Parathyroid adenoma (tissue), 2 donors: Measurements from ENCODE around the gene CAPN14.

Experiments
- H2AFZ ChIP-seq: fragments of 300-600 bp; sonication (generic); one replicate; pipeline ENCODE4 v1.7.0; 2017; ENCODE audit warnings: antibody characterized with exemption, mild to moderate bottlenecking
- H3K27ac ChIP-seq: fragments of 300-600 bp; sonication (generic); one replicate; pipeline ENCODE4 v1.7.0; 2017
- H3K27me3 ChIP-seq: fragments of 300-600 bp; sonication (generic); one replicate; pipeline ENCODE4 v1.7.0; 2017; ENCODE audit warnings: low read length; ENCODE audit not compliant: control insufficient read depth, insufficient read depth
- H3K36me3 ChIP-seq: fragments of 300-600 bp; sonication (generic); one replicate; pipeline ENCODE4 v1.7.0; 2017; ENCODE audit warnings: low read length; ENCODE audit not compliant: control insufficient read depth, insufficient read depth
- H3K4me1 ChIP-seq: fragments of 300-600 bp; sonication (generic); one replicate; pipeline ENCODE4 v1.7.0; 2017; ENCODE audit warnings: control low read depth
- H3K4me2 ChIP-seq: fragments of 300-600 bp; sonication (generic); one replicate; pipeline ENCODE4 v1.7.0; 2017; ENCODE audit warnings: low read length
- H3K4me3 ChIP-seq: fragments of 300-600 bp; sonication (generic); one replicate; pipeline ENCODE4 v1.7.0; 2017; ENCODE audit warnings: low read depth, low read length
- H3K79me2 ChIP-seq: fragments of 300-600 bp; sonication (generic); one replicate; pipeline ENCODE4 v1.7.0; 2017; ENCODE audit warnings: control low read depth
- H3K9ac ChIP-seq: fragments of 300-600 bp; sonication (generic); one replicate; pipeline ENCODE4 v1.7.0; 2017; ENCODE audit warnings: mild to moderate bottlenecking
- H3K9me3 ChIP-seq: fragments of 300-600 bp; sonication (generic); one replicate; pipeline ENCODE4 v1.7.0; 2017; ENCODE audit warnings: low read length; ENCODE audit not compliant: control insufficient read depth
- TF ChIP-seq, protein P1 (sequence below): fragments of 300-600 bp; sonication (generic); IDR thresholded peaks from one replicate; pipeline ENCODE4 v1.7.0; 2017; ENCODE audit warnings: antibody characterized with exemption, mild to moderate bottlenecking
- donor health status: primary hyperparathyroidism.

CAPN14 gene

DNA sequence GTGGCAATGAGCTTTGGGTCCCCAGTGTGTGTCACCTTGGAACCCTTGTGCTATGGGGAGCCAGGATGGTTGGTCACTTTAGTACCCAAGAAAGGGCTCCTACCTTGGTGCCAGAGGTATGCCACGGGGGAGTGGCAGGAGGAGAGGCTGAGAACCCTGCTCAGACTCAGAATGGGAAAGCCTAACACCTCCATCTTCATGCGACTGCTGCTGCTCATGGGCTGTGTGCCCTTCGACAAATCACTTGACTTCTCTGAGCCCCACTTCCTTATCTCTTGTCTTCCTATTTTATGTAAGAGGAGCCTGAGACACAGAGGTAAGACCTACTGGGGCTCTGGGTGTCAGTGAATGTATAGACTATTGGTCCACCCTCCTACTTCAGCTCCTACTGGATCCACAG is 41.8 kb upstream of the CAPN14 start:
- H3K27me3 ChIP-seq, result no peaks in the 10 kb centered on the region
- no peaks in the 10 kb centered on the region for H3K36me3 ChIP-seq
- no peak overlapping the region for H3K9ac ChIP-seq
- H3K27ac ChIP-seq, result no peak overlapping the region
- H3K4me1 ChIP-seq, result no peaks in the 10 kb centered on the region
- H3K4me3 ChIP-seq, result no peak overlapping the region
- H3K4me2 ChIP-seq, result no peak overlapping the region
- TF ChIP-seq, protein P1, sequence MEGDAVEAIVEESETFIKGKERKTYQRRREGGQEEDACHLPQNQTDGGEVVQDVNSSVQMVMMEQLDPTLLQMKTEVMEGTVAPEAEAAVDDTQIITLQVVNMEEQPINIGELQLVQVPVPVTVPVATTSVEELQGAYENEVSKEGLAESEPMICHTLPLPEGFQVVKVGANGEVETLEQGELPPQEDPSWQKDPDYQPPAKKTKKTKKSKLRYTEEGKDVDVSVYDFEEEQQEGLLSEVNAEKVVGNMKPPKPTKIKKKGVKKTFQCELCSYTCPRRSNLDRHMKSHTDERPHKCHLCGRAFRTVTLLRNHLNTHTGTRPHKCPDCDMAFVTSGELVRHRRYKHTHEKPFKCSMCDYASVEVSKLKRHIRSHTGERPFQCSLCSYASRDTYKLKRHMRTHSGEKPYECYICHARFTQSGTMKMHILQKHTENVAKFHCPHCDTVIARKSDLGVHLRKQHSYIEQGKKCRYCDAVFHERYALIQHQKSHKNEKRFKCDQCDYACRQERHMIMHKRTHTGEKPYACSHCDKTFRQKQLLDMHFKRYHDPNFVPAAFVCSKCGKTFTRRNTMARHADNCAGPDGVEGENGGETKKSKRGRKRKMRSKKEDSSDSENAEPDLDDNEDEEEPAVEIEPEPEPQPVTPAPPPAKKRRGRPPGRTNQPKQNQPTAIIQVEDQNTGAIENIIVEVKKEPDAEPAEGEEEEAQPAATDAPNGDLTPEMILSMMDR, result no peak
- H3K9me3 ChIP-seq, result no peaks in the 10 kb centered on the region
- no peaks in the 10 kb centered on the region for H3K79me2 ChIP-seq
- no peak overlapping the region for H2AFZ ChIP-seq

DNA sequence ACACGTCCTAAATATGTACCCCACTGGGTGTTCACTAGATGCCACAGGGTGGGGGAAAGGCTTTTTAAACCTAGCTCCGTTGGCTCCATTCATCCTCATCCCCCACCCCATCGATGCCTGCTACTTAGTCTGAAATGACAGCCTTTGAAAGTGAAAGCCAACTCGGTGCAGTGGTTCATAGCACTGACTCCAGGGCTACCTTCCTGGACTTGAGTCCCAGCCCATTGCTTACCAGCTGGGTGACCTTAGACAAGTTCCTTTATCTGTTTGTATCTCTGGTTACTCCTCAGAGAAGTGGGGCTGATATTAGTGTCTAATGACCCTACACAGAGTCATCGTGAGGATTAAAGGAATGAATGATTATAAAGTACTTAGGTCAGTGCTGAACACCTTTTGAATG is 41.0 kb upstream of the CAPN14 start:
- H3K36me3 ChIP-seq, result no peaks in the 10 kb centered on the region
- H3K9me3 ChIP-seq, result no peaks in the 10 kb centered on the region
- no peaks in the 10 kb centered on the region for H3K27me3 ChIP-seq
- no peak overlapping the region for H3K4me2 ChIP-seq
- no peaks in the 10 kb centered on the region for H3K79me2 ChIP-seq
- no peak overlapping the region for H3K27ac ChIP-seq
- H3K4me3 ChIP-seq, result no peak overlapping the region
- H2AFZ ChIP-seq, result no peak overlapping the region
- no peak overlapping the region for H3K9ac ChIP-seq
- TF ChIP-seq, protein P1, result no peak
- H3K4me1 ChIP-seq, result no peaks in the 10 kb centered on the region

DNA sequence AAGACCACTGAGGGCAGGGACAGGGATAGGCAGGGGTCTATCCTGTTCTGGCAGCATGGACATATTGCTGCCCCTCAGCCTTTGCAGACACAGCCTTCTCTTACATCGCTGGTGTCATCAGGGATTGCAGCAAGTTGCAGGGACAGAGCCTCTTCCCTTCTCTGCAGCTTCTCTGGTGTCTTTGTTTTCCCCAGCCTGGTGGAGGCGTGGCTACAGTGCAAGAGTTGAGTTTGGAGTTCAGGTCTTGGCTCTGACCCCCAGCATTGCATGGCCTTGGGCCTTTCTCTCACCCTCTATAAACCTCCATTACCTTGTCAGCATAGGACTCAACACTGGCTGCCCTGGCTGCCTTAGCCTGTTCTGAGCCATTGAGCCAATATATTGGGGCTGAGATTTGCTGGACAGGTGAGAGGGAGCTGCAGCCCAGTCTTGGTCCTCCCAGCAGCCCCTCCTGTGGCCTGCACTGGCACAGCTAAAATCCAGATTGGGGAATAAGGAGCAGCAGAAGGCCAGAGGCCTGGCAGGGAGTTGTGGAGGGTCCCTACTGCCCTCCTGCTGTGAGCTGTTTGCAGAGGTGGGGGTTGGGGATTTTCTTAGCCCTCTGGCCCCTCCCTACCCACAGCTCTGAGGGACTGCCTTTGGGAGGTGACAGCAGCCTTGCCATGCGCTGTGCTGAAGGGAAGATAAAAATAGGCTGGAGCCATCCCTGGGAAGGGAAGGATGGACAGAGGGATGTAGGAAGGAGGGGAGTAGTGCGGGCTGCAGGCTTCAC is 39.5 kb upstream of the CAPN14 start:
- Histone ChIP-seq H3K9ac (no peak overlapping the region), H3K4me2 (no peak overlapping the region), H3K27me3 (no peaks in the 10 kb centered on the region), H3K4me1 (no peaks in the 10 kb centered on the region), H3K36me3 (no peaks in the 10 kb centered on the region), H3K27ac (no peak overlapping the region), H2AFZ (no peak overlapping the region), H3K79me2 (no peaks in the 10 kb centered on the region), H3K4me3 (no peak overlapping the region), H3K9me3 (no peaks in the 10 kb centered on the region)
- TF ChIP-seq, protein P1, result no peak

DNA sequence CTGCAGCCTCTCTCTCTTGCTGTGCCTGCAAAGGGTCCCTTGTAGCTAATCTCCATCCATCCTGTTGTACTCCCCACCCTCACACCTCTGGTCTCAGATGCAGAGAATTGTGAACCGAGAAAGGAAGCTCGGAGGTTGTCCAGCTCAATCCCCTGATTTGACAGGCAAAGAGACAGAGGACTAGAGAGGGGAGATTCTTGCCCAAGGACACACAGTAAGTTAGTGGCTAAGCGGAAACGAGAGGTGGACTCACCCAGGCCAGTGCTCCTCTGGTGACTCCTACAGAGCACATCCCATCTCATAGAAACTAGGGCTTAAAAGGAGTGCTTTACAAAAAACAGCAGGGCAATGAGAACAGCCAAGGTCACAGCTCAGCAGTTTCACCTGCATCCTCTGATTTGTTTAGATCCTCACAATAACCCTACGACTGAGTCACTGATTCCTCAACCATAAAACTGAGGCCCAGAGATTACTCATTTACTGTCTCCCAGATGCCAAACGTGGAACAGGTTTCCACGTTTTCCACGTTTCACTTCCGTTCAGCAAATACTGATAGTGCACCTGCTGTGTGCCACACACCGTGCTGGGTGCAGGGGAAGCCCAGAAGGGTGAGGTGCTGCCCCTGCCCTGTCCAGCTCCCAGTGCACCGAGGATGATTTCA is 38.7 kb upstream of the CAPN14 start:
- Histone ChIP-seq H3K79me2 (no peaks in the 10 kb centered on the region), H3K27me3 (no peaks in the 10 kb centered on the region), H3K9me3 (no peaks in the 10 kb centered on the region), H3K4me3 (no peak overlapping the region), H3K4me1 (no peaks in the 10 kb centered on the region), H2AFZ (no peak overlapping the region), H3K9ac (no peak overlapping the region), H3K4me2 (no peak overlapping the region), H3K27ac (no peak overlapping the region), H3K36me3 (no peaks in the 10 kb centered on the region)
- TF ChIP-seq, protein P1, result no peak
